ENCODE data around the gene PACS2.

The PACS2 gene

DNA sequence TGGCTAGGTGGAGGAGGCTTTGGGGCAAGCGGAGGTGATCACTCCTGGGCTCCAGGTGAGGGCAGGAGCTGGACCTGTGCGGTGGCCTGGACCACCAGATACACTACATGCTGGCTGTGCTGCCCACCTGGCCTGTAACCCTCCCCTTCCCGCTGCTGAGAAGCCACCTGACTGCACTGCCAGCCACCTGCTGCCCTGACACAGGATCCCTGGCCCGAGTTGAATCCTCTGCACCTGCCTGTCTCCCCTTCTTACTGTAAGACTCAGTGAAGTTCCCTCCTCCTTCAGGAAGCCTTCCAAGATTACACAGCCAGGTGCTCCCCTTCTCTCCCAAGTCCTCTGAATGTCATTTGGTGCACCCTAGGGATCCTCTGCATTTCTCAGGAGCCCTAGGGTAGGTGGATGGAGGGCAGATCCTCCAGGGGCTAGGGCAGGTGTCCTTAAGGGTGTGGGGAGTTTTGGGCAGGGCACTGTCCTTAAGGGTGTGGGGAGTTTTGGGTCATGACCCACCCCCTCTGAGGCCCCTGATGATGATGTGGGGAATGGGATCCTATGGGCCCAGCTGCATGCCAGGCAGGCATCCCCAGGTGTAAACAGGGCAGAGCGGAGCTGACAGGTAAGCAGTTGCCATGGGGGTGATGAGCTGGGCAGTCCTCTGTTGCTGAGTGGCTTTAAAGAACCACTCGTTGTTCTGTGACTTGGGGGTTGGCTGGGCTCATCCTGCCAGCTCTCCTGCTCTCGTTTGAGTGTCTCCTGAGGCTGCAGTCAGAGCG is 98.4 kb downstream of the PACS2 start:
- no peak for DNase-seq

DNA sequence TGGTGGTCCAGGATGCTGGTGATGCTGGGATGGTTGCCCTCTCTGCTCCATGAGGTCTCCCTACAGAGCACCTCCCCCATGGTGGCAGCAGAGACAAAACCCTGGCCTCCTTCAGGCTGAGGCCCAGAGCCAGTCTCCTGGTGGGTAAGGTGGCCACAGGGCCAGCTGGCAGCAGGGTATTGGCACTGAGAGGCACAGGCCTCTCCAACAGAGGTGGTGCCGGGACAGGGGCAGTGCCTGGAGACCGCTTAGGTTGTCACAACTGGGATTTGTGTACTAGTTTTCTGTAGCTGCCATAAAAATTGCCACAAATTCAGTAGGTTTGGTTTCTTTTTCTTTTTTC is 99.0 kb downstream of the PACS2 start:
- no peak for DNase-seq

DNA sequence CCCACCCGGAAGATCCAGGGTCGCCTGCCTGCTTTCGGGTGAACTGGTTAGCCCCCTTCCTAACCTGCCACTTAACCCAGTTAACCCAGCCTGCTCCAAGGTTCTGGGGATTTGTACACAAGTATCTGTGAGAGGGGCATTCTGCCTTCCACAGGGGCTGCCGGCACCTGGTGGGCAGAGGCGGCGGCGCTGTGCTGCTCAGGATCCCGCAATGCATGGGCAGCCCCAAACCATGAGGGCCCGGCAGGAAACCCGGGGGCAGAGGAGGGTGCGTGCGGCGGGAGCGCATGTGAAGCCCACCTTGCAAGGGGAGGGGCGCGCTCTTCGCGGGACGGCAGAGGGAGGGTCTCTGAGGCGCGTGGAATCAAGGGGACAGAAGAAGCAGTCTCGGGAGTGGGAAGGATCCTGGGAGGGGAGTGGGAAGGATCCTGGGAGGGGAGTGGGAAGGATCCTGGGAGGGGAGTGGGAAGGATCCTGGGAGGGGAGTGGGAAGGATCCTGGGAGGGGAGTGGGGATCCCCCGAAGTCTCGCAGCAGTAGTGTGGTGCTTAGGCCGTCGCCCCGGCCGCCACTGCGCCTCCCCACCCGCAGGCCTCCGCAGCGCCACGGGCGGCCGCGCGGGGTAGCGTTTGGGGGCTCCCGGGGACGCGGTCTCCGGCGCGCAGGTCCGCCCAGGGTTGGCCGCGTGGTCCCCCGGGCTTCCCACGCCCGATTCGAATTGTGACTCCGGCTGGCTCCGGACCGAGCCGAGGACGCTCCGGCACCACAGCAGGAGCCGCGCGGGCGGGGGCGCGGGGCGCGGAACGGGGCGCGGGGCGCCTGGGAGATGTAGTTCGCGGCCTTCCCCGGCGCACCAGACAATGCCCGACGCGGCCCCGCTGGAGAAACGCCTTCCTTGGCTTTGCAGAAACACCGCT is 100.2 kb downstream of the PACS2 start:
- DNase-seq: no peak

DNA sequence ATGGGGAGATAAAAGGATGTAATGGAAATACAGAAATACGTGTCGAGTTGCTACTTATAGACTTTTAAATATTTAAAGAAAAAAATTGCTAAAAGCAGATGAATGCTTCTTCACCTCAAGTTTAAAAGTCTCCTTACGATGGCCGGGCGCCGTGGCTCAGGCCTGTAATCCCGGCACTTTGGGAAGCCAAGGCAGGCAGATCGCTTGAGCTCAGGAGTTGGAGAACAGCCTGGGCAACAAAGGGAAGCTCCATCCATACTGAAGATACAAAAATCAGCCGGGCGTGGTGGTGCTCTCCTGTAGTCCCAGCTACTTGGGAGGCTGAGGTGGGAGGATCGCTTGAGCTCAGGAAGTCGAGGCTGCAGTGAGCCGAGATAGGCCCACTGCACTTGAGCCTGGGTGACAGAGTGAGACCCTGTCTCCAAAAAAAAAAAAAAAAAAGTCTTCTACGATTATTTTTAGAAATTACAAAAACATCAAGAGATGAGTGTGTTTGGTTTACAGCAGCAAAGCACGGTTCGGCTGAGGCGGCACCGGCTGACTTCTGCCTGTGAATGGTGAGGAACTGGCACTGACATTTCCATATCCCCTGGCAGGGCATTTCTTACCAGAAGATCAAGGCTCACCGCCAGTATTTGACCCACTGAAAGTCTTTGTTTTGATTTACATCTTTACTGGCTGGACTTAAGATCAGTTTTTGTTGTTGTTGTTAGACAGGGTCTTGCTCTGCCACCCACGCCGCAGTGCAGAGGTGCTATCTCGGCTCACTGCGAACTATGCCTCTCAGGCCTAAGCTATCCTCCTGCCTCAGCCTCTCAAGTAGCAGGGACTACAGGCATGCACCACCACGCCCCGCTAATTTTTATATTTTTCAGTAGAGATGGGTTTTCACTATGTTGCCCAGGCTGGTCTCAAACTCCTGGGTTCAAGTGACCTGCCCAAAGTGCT is 101.2 kb downstream of the PACS2 start:
- no peak for DNase-seq

DNA sequence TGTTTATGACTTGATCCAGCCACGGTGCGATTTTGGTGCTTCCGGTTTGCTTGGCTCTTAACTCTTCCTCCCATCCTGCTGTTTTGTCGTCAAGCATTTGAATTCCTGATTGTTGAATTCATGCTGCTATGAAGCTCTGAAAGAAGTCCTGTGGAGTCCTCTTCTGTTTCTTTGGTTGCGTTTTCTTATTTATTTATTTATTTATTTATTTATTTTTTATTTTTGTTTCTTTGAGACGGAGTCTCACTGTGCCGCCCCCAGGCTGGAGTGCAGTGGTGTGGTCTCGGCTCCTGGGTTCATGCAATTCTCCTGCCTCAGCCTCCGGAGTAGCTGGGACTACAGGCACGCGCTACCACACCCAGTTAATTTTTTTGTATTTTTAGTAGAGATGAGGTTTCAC is 102.1 kb downstream of the PACS2 start:
- DNase-seq: no peak

DNA sequence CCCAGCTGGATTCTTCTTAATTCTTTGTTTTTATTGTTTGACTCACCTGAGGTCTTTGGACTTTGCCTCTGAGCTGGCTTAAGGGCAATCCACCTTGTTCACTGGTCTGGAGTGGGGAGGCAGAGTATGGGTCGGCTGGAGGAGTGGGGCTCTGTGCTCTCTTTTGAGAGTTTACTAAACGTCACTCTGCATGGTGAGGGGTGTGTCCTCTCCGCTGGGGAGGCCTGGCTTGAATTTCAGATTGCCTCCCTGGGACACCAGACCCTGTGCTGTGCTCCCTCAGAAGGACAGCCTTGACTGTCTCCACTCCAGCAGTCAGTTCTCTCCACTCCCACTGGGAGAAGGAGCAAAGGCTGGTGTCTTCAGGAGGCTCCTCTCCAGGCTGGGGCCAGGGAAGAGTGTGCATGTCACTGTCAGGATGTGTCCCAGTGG is 103.2 kb downstream of the PACS2 start:
- no peak for DNase-seq

DNA sequence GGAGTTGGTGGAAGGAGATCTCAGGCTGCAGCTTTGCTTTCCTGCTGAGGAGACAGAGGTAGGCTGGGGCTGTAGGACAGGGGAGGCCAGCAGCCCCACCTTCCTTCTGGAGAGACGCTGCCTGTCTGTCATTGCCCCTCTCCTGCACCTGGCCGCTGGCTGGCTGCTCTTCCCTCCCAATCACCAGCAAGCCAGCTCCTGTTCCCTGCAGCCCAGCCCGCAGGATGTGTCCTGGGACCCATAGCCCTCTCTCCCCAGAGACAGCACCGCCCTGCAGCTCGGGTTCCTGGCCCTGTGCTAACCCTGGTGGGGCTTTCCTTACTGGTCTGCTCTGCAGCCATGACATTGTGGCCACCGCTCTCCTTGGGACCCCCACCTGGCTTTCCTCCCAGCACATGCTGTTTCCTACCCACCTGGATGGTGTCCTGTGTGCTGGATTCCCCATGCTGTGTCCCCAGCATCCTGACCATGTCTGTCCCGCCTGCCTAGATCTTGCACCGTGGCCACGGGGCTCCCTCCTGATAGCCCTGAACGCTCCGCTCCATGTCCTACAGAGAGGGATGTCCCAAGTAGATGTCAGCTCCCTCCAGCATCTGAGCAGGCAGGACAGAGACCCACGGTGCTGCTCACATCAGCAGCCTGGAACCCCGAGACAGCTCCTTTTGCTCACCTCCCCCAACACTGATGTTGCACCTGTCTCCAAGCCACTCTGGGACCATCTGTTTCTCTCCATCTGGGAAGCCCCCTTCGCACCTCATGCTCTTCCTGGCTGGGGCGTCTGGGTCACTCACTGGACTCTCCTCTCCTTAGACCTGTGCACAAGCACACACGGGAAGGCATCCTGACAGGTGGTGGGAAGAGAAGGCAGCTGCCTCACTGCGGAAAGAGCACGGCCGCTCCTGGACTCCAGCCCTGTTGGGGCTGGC is 104.0 kb downstream of the PACS2 start:
- no peak for DNase-seq

DNA sequence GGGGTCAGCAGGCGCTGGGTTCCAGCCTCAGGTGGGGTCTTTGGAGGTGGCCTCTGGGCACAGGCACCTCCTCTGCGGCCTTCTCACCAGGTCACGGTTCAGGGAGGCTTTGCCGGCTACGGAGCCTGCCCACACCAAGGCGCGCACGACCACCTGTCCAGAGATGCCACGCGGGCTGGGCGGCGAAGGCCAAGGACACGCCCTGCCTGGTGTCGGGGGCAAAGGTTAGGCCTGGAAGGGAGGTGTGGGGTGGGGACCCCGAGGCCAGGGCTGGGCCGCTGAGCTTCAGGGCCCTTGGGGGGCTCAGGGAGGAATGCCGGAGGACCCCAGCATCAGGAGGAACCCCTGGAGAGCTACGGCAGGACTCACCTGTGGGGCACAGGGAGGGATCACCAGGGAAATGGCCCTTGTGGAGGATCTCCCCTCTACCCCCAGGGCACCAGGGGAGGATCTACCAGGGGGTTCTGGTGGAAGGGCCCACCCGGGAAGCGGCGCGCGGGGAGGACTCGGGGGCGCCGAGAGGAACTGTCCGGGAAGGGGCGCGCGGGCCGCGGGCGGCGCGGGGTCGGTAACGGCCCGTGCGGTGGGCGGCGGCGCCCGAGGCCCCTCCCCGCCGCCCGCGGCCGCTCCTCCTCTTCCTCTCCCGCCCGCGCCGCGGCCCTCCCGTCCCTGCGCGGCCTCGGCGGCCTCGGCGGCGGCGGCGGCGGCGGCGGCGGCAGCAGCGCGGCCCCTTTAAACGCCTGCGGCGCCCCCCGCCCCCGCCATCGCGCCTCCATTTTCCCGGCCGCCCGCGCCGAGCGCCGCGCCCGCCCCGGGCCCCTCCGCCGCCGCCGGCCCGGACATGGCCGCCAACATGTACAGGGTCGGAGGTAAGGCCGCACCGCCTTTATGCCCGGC is 104.9 kb downstream of the PACS2 start, which contains the start of gene MTA1:
MTA1 (plus strand) TSS at position 633 of the 897 bp plus-strand sequence; CDS start at position 842, 209 bp downstream.
- no peak for DNase-seq

DNA sequence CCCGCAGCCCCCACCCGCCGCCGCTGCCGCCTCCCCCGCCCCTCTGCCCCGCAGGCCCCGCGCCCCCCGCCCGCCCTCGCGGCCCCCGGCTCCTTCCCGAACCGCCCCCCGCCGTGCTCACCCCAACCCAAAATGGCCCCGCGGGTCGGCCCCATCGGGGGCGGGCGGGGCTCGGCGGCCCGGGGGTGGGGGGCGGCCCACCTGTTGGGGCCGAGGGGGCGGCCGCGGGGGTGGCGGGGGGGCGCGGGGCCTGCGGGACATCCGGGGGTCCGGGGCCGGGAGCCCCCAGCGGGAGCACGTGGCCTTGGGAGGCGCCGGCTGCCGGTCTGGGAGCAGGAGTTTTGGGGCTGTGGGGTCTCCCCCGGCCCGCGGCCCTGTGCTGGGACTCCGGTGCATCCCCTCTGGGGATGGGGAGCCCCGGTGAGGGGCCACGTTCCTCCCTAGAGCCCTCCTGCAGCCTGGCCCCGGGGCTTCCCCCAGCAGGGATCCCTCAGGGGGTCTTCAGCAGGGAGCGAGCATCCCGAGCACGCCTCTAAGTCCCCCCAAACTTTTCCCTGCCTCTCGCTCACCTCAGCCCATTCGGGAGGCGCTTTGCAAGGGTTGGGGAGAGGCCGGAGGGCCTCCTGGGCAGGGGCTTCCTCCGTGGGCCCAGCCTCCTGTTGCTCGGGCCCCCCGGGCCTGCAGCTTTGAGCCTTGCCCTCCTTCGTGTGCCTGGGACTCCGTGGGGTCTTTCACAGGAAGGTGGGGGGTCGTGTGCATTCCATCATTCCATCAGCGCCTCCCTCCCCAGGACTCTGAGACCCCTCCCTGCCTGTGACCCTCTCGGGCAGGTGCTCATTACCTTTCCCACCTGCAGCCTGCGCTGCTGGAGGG is 105.8 kb downstream of the PACS2 start:
- no peak for DNase-seq

DNA sequence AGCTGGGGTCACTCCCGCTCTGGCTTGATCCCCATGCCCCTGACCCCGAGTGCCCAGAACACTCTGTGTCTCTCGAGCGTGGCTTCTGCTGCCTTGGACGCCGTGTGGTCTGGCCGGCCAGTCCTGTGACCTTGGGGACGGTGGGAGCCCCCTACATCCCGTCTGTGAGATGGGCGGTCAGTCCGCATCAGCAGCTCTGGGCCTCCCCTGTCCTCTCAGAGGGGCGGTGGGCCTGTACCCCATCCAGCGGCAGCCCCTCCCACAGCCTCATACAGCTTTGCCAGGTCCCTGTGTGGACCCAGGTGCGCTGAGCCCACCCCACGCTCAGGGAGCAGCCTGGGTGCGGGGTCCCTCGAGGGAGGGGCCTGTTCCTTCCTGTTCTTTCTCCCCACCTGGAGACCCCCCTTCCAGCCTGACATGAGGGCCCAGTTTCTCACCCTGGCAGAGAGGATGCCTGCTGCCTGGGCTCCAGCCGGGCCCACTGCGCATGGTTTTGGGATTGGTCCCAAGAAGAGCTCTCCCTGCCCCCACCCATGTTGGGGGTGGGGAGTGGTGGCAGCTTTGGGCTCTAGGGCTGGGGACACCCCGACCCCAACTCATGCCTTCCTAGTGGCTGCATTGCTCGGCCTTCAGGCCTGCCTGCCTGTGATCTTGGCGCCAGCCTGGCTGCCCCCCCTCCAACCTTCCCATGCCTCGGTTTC is 106.6 kb downstream of the PACS2 start:
- DNase-seq: no peak

DNA sequence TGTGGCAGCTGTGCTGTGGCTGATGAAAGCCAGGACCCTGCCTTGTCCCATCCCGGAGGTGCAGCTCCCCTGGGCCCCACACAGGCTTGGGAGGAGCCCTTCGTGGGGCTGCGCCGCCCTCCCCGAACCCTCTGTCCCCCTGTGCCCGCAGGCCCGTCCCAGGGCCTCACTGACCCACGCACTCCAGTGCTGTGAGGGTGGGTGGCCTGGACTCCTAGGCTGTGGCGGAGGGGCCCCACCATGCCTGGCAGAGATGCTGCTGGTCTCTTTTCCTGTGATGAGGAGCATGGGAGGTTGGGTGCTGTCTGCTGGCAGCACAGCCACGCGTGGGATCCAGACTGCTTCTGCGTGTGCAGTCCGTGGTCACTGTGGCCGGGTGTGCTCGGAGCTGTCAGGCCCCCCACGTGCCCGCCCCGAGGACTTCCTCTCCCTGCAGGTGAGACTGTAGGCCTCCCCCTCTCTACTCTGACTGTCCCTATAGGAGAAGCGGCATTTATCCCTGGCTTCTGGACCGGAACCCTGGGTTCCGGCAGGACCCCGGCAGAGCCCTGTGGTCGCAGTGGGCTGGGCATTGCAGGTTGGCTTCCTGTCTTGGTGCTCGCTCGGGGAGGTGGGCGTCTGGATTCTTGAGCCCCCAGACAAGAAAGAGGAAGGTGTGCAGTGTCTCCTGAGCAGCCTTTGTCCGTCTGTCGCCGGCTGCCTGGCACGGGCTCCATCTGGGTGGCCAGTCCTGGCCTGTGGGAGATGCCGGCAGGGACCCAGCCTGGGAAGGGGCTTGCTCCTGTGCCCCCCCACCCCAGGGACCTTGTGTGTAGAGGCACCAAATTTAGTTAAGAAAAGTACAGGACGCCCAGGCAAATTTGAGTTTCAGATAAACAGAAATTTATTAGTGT is 107.4 kb downstream of the PACS2 start:
- DNase-seq: no peak

DNA sequence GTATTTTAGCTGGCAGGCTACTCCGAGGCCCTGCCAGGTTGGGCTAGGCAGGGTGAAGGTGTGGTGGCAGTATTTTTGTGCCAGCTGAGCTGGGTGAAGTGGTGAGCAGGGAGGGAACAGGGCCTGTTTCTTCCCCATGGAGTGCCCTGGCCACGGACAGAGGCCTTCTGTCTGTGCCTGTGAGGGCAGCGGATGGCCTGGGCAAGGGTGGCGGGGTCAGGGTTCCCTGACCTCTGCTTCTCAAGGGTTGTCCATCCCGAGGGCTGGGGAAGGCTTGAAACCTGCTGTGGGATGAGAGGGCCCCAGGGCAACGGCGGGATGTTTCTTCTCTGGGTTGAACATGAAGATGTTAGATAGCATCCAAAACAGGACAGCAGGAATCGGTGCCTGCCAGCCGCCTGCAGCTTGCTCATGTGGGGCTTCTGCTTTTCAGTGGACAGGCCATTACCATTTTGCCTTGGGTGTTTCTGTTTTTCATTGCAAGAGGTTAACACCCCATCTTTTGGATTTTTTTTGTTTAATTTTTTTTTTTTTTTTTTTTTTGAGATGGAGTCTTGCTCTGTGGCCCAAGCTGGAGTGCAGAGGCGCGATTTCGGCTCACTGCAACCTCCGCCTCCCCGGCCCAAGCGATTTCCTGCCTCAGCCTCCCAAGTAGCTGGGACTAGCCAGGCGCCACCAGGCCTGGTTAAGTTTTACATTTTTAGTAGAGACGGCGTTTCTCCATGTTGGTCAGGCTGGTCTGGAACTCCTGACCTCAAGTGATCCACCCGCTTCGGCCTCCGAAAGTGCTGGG is 108.3 kb downstream of the PACS2 start:
- DNase-seq: no peak

DNA sequence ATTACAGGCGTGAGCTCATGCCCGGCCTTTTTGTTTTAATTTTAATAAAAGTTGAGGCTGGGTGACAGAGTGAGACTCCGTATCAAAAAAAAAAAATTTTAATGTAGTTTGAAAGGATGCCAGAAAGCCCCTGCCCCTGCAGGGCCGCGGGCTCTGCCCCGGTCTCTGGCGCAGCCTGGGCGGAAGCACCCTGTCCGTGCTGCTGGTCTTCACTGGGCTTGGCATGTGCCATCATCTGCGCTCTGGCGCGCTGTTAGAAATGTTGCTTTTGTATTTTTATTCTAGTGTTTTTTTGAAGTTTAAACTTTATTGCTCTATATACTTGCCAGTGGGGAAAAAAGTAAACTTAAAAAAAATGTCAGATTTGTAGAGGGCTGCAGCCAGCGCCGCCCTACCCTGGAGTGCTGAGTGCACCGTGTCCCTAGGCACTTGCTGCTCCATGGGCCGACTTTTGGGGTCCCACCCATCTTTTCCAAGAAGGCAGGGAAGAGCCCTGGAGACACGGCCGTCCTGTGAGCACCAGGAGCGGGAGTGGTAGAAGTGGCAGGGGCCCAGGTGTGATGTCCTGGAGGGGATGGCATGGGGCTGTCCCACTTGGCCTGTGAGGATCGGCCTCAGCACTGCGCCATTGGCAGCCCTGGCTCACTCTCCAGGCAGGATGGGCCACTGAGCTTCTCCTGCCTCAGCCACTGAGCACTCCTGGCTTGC is 109.1 kb downstream of the PACS2 start:
- DNase-seq: no peak

DNA sequence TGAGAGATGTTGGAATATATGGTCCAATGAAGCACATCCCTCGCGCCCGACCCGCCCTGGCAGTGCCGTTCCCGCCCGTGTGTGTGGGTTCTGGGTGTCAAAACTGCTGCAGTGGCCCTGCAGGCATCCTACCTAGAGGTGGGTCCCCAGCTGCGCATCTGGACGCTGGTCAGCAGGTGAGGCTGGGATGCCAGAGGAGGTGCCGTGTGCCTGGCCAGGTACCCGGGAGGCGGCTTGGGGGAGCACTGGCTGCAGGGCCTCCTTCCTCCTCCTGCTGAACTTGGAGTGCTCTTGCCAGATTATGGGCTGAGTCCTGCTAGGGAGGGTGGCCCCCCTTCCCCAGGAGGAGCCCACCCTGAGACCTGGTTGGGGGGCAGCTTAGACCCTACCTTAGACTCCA is 110.3 kb downstream of the PACS2 start:
- no peak for DNase-seq

DNA sequence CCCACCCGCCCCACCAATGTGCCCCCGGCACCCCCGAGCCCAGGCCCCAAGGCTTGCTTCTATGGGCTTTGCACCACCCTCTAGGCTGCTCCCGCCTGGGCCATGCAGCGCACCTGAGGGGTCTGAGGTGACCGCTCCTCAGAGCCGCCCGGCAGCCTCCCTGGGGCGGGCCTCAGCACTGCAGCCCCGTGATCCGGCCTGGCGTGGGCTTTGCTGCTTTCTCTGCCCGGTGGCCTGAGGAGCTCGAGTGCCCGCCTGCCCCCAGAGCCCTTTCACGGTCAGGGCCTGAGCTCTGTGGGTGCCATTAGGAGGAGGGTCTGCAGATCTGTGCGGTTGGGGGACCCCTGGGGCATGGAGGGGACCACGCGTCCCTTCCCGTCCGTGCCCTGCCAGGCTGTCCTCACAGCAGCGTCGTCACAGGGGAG is 111.3 kb downstream of the PACS2 start:
- no peak for DNase-seq

DNA sequence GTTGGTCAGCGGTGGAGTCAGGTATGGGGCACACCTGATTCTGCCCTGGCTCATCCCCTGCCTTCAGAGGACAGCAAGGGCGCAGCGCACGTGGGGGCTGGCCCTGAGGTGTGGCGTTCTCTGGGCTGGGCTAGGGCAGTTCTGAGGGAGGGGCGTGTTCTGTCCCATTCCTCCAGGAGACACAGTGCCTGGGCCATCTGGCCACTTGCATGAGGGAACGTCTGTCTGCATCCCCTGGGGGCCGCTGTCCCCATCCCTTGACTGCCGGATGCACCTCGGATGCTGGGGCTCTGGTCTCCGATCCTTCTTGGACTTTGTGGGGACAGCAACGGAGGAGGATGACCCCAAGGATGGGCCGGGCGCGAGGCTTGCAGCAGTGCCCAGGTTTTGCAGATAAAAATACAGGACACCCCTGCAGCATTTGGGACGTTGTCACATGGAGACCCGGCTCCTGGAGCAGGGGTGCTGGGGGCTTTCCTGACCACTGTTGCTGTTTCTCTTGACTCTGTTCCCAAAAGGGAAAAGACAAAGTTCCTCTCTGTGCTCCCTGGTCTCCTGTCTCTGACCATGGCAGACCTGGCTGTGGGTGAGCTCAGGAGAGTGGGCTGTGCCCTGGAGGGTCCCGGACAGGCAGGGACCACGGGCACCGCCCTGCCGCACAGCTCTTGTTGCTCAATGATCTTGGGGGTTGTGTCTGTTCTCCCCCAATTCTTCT is 112.0 kb downstream of the PACS2 start:
- DNase-seq: no peak

All from NCI-H2029 (cell line).